ENCODE results near the gene NAV3.

DNA sequence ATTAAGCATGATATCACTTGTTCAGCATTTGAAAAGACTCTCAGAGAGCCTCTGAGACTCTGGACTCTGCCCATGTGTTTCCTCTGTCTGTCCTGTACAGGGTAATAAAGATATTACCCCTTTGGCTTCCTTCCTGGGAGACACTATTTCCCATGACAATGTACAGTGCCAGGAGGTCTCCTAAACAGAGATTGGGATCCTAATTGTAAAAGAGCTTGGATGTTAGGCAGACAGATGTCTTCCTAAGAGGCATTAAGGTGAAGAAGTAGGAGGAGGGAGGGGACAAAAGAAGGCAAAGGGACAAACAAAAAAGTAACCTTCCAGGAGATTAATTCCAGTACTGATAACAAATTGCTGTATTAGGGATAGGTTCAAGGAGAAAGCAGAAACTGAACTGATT lies 45.5 kb upstream of the NAV3 start:
- TF ChIP-seq, protein P1, sequence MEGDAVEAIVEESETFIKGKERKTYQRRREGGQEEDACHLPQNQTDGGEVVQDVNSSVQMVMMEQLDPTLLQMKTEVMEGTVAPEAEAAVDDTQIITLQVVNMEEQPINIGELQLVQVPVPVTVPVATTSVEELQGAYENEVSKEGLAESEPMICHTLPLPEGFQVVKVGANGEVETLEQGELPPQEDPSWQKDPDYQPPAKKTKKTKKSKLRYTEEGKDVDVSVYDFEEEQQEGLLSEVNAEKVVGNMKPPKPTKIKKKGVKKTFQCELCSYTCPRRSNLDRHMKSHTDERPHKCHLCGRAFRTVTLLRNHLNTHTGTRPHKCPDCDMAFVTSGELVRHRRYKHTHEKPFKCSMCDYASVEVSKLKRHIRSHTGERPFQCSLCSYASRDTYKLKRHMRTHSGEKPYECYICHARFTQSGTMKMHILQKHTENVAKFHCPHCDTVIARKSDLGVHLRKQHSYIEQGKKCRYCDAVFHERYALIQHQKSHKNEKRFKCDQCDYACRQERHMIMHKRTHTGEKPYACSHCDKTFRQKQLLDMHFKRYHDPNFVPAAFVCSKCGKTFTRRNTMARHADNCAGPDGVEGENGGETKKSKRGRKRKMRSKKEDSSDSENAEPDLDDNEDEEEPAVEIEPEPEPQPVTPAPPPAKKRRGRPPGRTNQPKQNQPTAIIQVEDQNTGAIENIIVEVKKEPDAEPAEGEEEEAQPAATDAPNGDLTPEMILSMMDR (IDR thresholded peaks at IDR 0.05) = no peak
- TF ChIP-seq POLR2A (IDR thresholded peaks at IDR 0.05) (no peak), EP300 (IDR thresholded peaks at IDR 0.05) (no peak), POLR2AphosphoS5 (IDR thresholded peaks at IDR 0.05) (no peak)
